IMR-90 (cell line): ENCODE measurements around the gene TCF7L2. TPM values are rescaled to one million over a fixed set of nuclear protein-coding genes. Genes with fewer than 3 reads are reported as not detected.
A peak's percentile ranks its signal among the peaks of the same experiment; 100 is the strongest.

Experiments
- ATAC-seq: fragments of 200-7000 bp; cut with Tn5 transposase; 2 replicates; pipeline ENCODE4 v1.9.1; 2020; ENCODE audit warnings: low read depth, mild to moderate bottlenecking, moderate library complexity
- BruUV-seq: library from RNA; stranded (reverse); fragments of 400-500 nt; replicated peaks from 2 replicates; lab custom pipeline; 2021; lab: Mats Ljungman, UMichigan
- CTCF ChIA-PET: fragments of 300-600 bp; formaldehyde crosslinking; extraction: SDS; loops from one replicate; lab custom pipeline; 2021; ENCODE audit warnings: antibody characterized with exemption; lab: Yijun Ruan, JAX
- POLR2A ChIA-PET: fragments of 300-600 bp; sonication (Branson Sonifier 250); formaldehyde crosslinking; loops from one replicate; lab custom pipeline; 2022; ENCODE audit warnings: antibody characterized with exemption; ENCODE audit not compliant: unreplicated experiment; lab: Charles Lee
- DNase-seq: peaks from one replicate; pipeline ENCODE4 v3.0.0; 2013
- H2AFZ ChIP-seq: replicated peaks from 2 replicates; pipeline ENCODE3; 2013; ENCODE audit warnings: low read length, mild to moderate bottlenecking; ENCODE audit not compliant: poor library complexity
- H2AK5ac ChIP-seq: 2 replicates; pipeline ENCODE4 v1.6.1; 2013; ENCODE audit warnings: low read depth, low read length, inconsistent platforms
- H2AK9ac ChIP-seq: replicated peaks from 2 replicates; pipeline ENCODE3; 2013; ENCODE audit warnings: mild to moderate bottlenecking, low read depth, low read length, moderate library complexity; ENCODE audit not compliant: poor library complexity
- H2BK120ac ChIP-seq: 2 replicates; pipeline ENCODE4 v1.6.1; 2013; ENCODE audit warnings: low read depth, low read length, inconsistent platforms
- H2BK15ac ChIP-seq: 3 replicates; pipeline ENCODE4 v1.6.1; 2013; ENCODE audit warnings: low read depth, low read length, inconsistent platforms
- H2BK20ac ChIP-seq: 2 replicates; pipeline ENCODE4 v1.6.1; 2013; ENCODE audit warnings: low read depth, mild to moderate bottlenecking, inconsistent platforms, low read length, moderate library complexity
- H2BK5ac ChIP-seq: 2 replicates; pipeline ENCODE4 v1.6.1; 2013; ENCODE audit warnings: mild to moderate bottlenecking, low read depth, low read length, inconsistent platforms; ENCODE audit not compliant: poor library complexity, severe bottlenecking
- H3K14ac ChIP-seq: replicated peaks from 2 replicates; pipeline ENCODE4 v1.6.1; 2013; ENCODE audit warnings: low read depth, low read length, inconsistent platforms
- H3K18ac ChIP-seq: 2 replicates; pipeline ENCODE4 v1.6.1; 2013; ENCODE audit warnings: low read depth, low read length, control low read depth
- H3K23ac ChIP-seq: 2 replicates; pipeline ENCODE4 v1.6.1; 2013; ENCODE audit warnings: low read depth, low read length, inconsistent platforms
- H3K27ac ChIP-seq: 2 replicates; pipeline ENCODE4 v1.5.1; 2013; ENCODE audit warnings: mild to moderate bottlenecking, control low read depth, low read length; ENCODE audit not compliant: insufficient read depth
- H3K27me3 ChIP-seq: 2 replicates; pipeline ENCODE4 v1.6.1; 2013; ENCODE audit warnings: low read length; ENCODE audit not compliant: control insufficient read depth, insufficient read depth
- H3K36me3 ChIP-seq: 2 replicates; pipeline ENCODE4 v1.6.1; 2013; ENCODE audit warnings: low read length, mixed read lengths; ENCODE audit not compliant: control insufficient read depth, insufficient read depth
- H3K4ac ChIP-seq: 2 replicates; pipeline ENCODE4 v1.6.1; 2013; ENCODE audit warnings: low read depth, low read length, inconsistent platforms
- H3K4me1 ChIP-seq: 2 replicates; pipeline ENCODE4 v1.6.1; 2013; ENCODE audit warnings: low read length, mixed read lengths; ENCODE audit not compliant: control insufficient read depth, insufficient read depth
- H3K4me2 ChIP-seq: 2 replicates; pipeline ENCODE4 v1.6.1; 2013; ENCODE audit warnings: low read depth, mild to moderate bottlenecking, control low read depth, low read length, moderate library complexity
- H3K4me3 ChIP-seq: 2 replicates; pipeline ENCODE4 v1.5.1; 2013; ENCODE audit warnings: low read depth, mild to moderate bottlenecking, control low read depth, low read length, moderate library complexity; ENCODE audit not compliant: insufficient read depth
- H3K56ac ChIP-seq: 2 replicates; pipeline ENCODE4 v1.6.1; 2013; ENCODE audit warnings: low read length, inconsistent platforms; ENCODE audit not compliant: insufficient read depth; ENCODE audit errors: extremely low read depth
- H3K79me1 ChIP-seq, 2 experiments: 2 replicates each; pipeline ENCODE4 v1.6.1; 2013; ENCODE audit warnings: low read length in 2 of 2, inconsistent platforms in 1 of 2, low read depth in 1 of 2
- H3K9ac ChIP-seq: 2 replicates; pipeline ENCODE4 v1.6.1; 2013; ENCODE audit warnings: low read depth, low read length, control low read depth
- H3K9me1 ChIP-seq: 2 replicates; pipeline ENCODE4 v1.6.1; 2013; ENCODE audit warnings: low read length, inconsistent platforms; ENCODE audit not compliant: insufficient read depth
- H3K9me3 ChIP-seq: 2 replicates; pipeline ENCODE4 v1.6.1; 2013; ENCODE audit warnings: low read length; ENCODE audit not compliant: control insufficient read depth, insufficient read depth
- H4K20me1 ChIP-seq: 2 replicates; pipeline ENCODE4 v1.6.1; 2013; ENCODE audit warnings: low read length, inconsistent platforms; ENCODE audit not compliant: insufficient read depth
- H4K5ac ChIP-seq: 2 replicates; pipeline ENCODE4 v1.6.1; 2013; ENCODE audit warnings: mild to moderate bottlenecking, low read depth, low read length, control low read depth
- H4K8ac ChIP-seq, 2 experiments: 2 replicates each; pipeline ENCODE4 v1.6.1; 2013; ENCODE audit warnings: low read depth in 2 of 2, low read length in 2 of 2, control low read depth in 1 of 2, inconsistent platforms in 1 of 2
- H4K91ac ChIP-seq: 2 replicates; pipeline ENCODE4 v1.6.1; 2013; ENCODE audit warnings: low read depth, low read length, inconsistent platforms; ENCODE audit not compliant: insufficient read depth
- BHLHE40 ChIP-seq: fragments of 150-350 bp; IDR thresholded peaks from 2 replicates; pipeline ENCODE4 v1.6.1; 2016; ENCODE audit warnings: mild to moderate bottlenecking, low read depth, low read length
- CEBPB ChIP-seq: IDR thresholded peaks from 2 replicates; pipeline ENCODE4 v1.6.1; 2012; ENCODE audit warnings: low read depth, low read length, improper control_type of control experiment
- CHD1 ChIP-seq: IDR thresholded peaks from 2 replicates; pipeline ENCODE4 v1.6.1; 2012; ENCODE audit warnings: low read depth, low read length, improper control_type of control experiment
- FOS ChIP-seq: fragments of 150-350 bp; IDR thresholded peaks from 2 replicates; pipeline ENCODE4 v1.6.1; 2016; ENCODE audit warnings: low read depth, low read length
- MAFK ChIP-seq: IDR thresholded peaks from 2 replicates; pipeline ENCODE4 v1.6.1; 2012; ENCODE audit warnings: low read depth, low read length, improper control_type of control experiment
- MXI1 ChIP-seq: IDR thresholded peaks from 2 replicates; pipeline ENCODE4 v1.6.1; 2012; ENCODE audit warnings: low read depth, mild to moderate bottlenecking, low read length, moderate library complexity, borderline replicate concordance
- NFE2L2 ChIP-seq: fragments of 150-350 bp; IDR thresholded peaks from 2 replicates; pipeline ENCODE4 v1.6.1; 2016; ENCODE audit warnings: low read depth, mild to moderate bottlenecking, low read length
- POLR2A ChIP-seq: IDR thresholded peaks from 2 replicates; pipeline ENCODE4 v1.6.1; 2012; ENCODE audit warnings: mild to moderate bottlenecking, low read depth, low read length
- RAD21 ChIP-seq: IDR thresholded peaks from 2 replicates; pipeline ENCODE4 v1.6.1; 2012; ENCODE audit warnings: low read length, improper control_type of control experiment
- RCOR1 ChIP-seq: IDR thresholded peaks from 2 replicates; pipeline ENCODE4 v1.6.1; 2012; ENCODE audit warnings: mild to moderate bottlenecking, low read length, improper control_type of control experiment; ENCODE audit not compliant: insufficient replicate concordance
- RFX5 ChIP-seq: IDR thresholded peaks from 2 replicates; pipeline ENCODE4 v1.8.0; 2012; ENCODE audit warnings: low read depth, mild to moderate bottlenecking, low read length, moderate library complexity
- SMC3 ChIP-seq: fragments of 150-350 bp; IDR thresholded peaks from 2 replicates; pipeline ENCODE4 v1.6.1; 2016; ENCODE audit warnings: low read depth, mild to moderate bottlenecking, antibody characterized with exemption, low read length, moderate library complexity
- USF2 ChIP-seq: fragments of 150-350 bp; IDR thresholded peaks from 2 replicates; pipeline ENCODE4 v1.6.1; 2017; ENCODE audit warnings: mild to moderate bottlenecking, antibody characterized with exemption, low read length, low read depth
- WGBS, 2 experiments: methylation state at CpG; one replicate each; pipeline versions ENCODE4 v1.1.5 to v1.1.7; 2013; ENCODE audit warnings: missing lambda C conversion rate in 2 of 2; ENCODE audit not compliant: insufficient read length in 1 of 2; ENCODE audit errors: extremely low coverage in 2 of 2; 5-methylcytosine and 5-hydroxymethylcytosine counted together
- dilution Hi-C: fragments of 300-500 bp; cut with HindIII; formaldehyde crosslinking; loops from one replicate; pipeline ENCODE4 v1.14.3; 2018; ENCODE audit warnings: low sequenced_read_pairs; ENCODE audit not compliant: unreplicated experiment
- in situ Hi-C: fragments of 300-500 bp; cut with MboI; formaldehyde crosslinking; loops from 3 replicates; pipeline ENCODE4 v1.14.3; 2019; ENCODE audit warnings: low sequenced_read_pairs, inconsistent platforms, mixed read lengths
- intact Hi-C: fragments of 100-400 bp; cut with micrococcal nuclease; formaldehyde crosslinking; loops from 2 replicates; pipeline ENCODE4 v1.10.0; 2022
- polyA plus RNA-seq, 3 experiments: library from polyadenylated mRNA; depleted of rRNA; stranded (reverse); fragments of >200 nt; gene quantifications; 2 replicates each; pipeline ENCODE4 v1.2.3, GENCODE V29; 2012; ENCODE audit warnings: low replicate concordance in 1 of 3
- total RNA-seq: library from RNA; depleted of rRNA; stranded (reverse); fragments of >200 nt; gene quantifications from 2 replicates; pipeline ENCODE4 v1.2.3, GENCODE V29; 2012
- TF ChIP-seq, protein P1 (sequence below): fragments of 150-350 bp; IDR thresholded peaks from 2 replicates; pipeline ENCODE4 v1.6.1; 2016; ENCODE audit warnings: low read depth, mild to moderate bottlenecking, low read length, moderate library complexity, borderline replicate concordance
- TF ChIP-seq, protein P2 (sequence below): conservative IDR thresholded peaks from 2 replicates; pipeline ENCODE4 v1.5.1; 2012; ENCODE audit warnings: mild to moderate bottlenecking, low read depth, low read length, improper control_type of control experiment

TCF7L2 gene
- total and polyA plus RNA-seq, 2 of the 4 experiments (the other 2 are of a cell fraction) = 1.3 to 12.2 TPM

- ATAC-seq (no peak), DNase-seq (peak; percentile 28)
- no peak overlapping the region for H2BK120ac ChIP-seq
- H3K27ac ChIP-seq = no peak overlapping the region
- no peak overlapping the region for H2AFZ ChIP-seq
- no peak overlapping the region for H3K18ac ChIP-seq
- in situ Hi-C loops = no loop called here
- no peak overlapping the region for H2BK15ac ChIP-seq
- peak overlapping the region; percentile 32; the same call in 1 of the 2 replicates for H3K14ac ChIP-seq
- H3K4me1 ChIP-seq = peaks cover 14% of the 10 kb centered on the region
- peaks cover 6% of the 10 kb centered on the region; the same call in 1 of the 2 replicates for H3K36me3 ChIP-seq
- intact Hi-C loops = no loop called here
- H4K20me1 ChIP-seq = peaks cover 10% of the 10 kb centered on the region; the same call in 1 of the 2 replicates
- 58% methylated on average over 3 of the region's 8 CpGs; no CpG with 5 or more reads in 1 of the 2 experiments for WGBS, 2 experiments
- H3K4ac ChIP-seq = peak overlapping the region; percentile 11; the same call in 1 of the 2 replicates
- no peak overlapping the region for H2BK5ac ChIP-seq
- no peak overlapping the region; the same call in 1 of the 2 replicates for H4K91ac ChIP-seq
- no peaks in the 10 kb centered on the region for H3K27me3 ChIP-seq
- dilution Hi-C loops = no loop called here
- no peak overlapping the region for H2BK20ac ChIP-seq
- no peak overlapping the region for H3K4me2 ChIP-seq
- H2AK5ac ChIP-seq = 0 out of 2 replicates have a peak overlapping the region, but pooled peaks have one; percentile 35
- peaks cover 29 to 33% of the 10 kb centered on the region in 2 experiments for H3K79me1 ChIP-seq
- CTCF ChIA-PET = no interaction called here
- POLR2A ChIA-PET = no interaction called here
- no peaks in the 10 kb centered on the region for H3K9me3 ChIP-seq
- no peak overlapping the region for H3K9ac ChIP-seq
- H4K5ac ChIP-seq = no peak overlapping the region
- H3K9me1 ChIP-seq = peaks cover 8% of the 10 kb centered on the region; the same call in 1 of the 2 replicates
- no peak overlapping the region for H3K4me3 ChIP-seq
- no peak overlapping the region for H2AK9ac ChIP-seq
- H3K56ac ChIP-seq = no peak overlapping the region
- peak overlapping the region; percentile 25; the same call in 1 of the 2 replicates for H3K23ac ChIP-seq
- no TSS peak for BruUV-seq
- peak overlapping the region in 1 of 2 experiments; percentile 52; a peak in 1 of 4 replicates for H4K8ac ChIP-seq
- TF ChIP-seq MXI1 (no peak), RFX5 (no peak), CEBPB (no peak), MAFK (no peak), CHD1 (no peak), POLR2A (no peak), NFE2L2 (no peak), RAD21 (no peak), SMC3 (no peak), USF2 (no peak), RCOR1 (no peak), FOS (no peak), BHLHE40 (no peak)
- TF ChIP-seq, protein P1, sequence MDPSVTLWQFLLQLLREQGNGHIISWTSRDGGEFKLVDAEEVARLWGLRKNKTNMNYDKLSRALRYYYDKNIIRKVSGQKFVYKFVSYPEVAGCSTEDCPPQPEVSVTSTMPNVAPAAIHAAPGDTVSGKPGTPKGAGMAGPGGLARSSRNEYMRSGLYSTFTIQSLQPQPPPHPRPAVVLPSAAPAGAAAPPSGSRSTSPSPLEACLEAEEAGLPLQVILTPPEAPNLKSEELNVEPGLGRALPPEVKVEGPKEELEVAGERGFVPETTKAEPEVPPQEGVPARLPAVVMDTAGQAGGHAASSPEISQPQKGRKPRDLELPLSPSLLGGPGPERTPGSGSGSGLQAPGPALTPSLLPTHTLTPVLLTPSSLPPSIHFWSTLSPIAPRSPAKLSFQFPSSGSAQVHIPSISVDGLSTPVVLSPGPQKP = no peak
- TF ChIP-seq, protein P2, sequence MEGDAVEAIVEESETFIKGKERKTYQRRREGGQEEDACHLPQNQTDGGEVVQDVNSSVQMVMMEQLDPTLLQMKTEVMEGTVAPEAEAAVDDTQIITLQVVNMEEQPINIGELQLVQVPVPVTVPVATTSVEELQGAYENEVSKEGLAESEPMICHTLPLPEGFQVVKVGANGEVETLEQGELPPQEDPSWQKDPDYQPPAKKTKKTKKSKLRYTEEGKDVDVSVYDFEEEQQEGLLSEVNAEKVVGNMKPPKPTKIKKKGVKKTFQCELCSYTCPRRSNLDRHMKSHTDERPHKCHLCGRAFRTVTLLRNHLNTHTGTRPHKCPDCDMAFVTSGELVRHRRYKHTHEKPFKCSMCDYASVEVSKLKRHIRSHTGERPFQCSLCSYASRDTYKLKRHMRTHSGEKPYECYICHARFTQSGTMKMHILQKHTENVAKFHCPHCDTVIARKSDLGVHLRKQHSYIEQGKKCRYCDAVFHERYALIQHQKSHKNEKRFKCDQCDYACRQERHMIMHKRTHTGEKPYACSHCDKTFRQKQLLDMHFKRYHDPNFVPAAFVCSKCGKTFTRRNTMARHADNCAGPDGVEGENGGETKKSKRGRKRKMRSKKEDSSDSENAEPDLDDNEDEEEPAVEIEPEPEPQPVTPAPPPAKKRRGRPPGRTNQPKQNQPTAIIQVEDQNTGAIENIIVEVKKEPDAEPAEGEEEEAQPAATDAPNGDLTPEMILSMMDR = no peak
These were observed 153.2 kb downstream of the TCF7L2 start for GRCh38 chr10:113103131-113103840.
